Cerebellar cortex (tissue), 1 donor: ENCODE measurements around the gene SUN1.
"Not testable (repeated sequence)": the region's sequence is repeated elsewhere in the genome, so short reads cannot be mapped to it uniquely, and the experiment has no call there.

ENCODE experiments used
- DNase-seq: peaks from one replicate; pipeline ENCODE4 v3.0.0-alpha.2; 2015; ENCODE audit warnings: low spot score

The SUN1 gene

GRCh38 chr7:835021-835420 lies 2.7 kb downstream of the SUN1 start:
- DNase-seq, result no peak

- peak; percentile 76 for DNase-seq
These were observed 3.5 kb downstream of the SUN1 start for GRCh38 chr7:835485-836401.

- peak; percentile 79 for DNase-seq
These were observed 4.2 kb downstream of the SUN1 start for GRCh38 chr7:836429-836828.

- no peak for DNase-seq
These were observed 4.7 kb downstream of the SUN1 start for GRCh38 chr7:837001-837400.

GRCh38 chr7:840001-840600 lies 7.8 kb downstream of the SUN1 start:
- DNase-seq, result no peak

- DNase-seq, result no peak
These were observed 9.7 kb downstream of the SUN1 start for GRCh38 chr7:841943-842342.

- peak; percentile 50 for DNase-seq
These were observed 10.3 kb downstream of the SUN1 start for GRCh38 chr7:842431-843031.

- no peak for DNase-seq
These were observed 11.0 kb downstream of the SUN1 start for GRCh38 chr7:843230-843629.

GRCh38 chr7:844043-844442 lies 11.8 kb downstream of the SUN1 start:
- no peak for DNase-seq

GRCh38 chr7:844514-844913 lies 12.2 kb downstream of the SUN1 start:
- DNase-seq, result no peak

- no peak for DNase-seq
These were observed 12.8 kb downstream of the SUN1 start for GRCh38 chr7:845091-845490.

GRCh38 chr7:845731-846130 lies 13.5 kb downstream of the SUN1 start:
- no peak for DNase-seq

- DNase-seq, result not testable (repeated sequence)
These were observed 14.8 kb downstream of the SUN1 start for GRCh38 chr7:846958-847650.

GRCh38 chr7:847728-848127 lies 15.5 kb downstream of the SUN1 start:
- not testable (repeated sequence) for DNase-seq

GRCh38 chr7:849145-849544 lies 16.9 kb downstream of the SUN1 start:
- DNase-seq, result no peak

GRCh38 chr7:849781-850180 lies 17.5 kb downstream of the SUN1 start:
- no peak for DNase-seq

GRCh38 chr7:851204-851603 lies 18.9 kb downstream of the SUN1 start:
- no peak for DNase-seq

- DNase-seq, result no peak
These were observed 21.3 kb downstream of the SUN1 start for GRCh38 chr7:853366-854117.

- no peak for DNase-seq
These were observed 22.0 kb downstream of the SUN1 start for GRCh38 chr7:854118-854775.

- DNase-seq, result no peak
These were observed 23.6 kb downstream of the SUN1 start for GRCh38 chr7:855686-856369.
